Gastroesophageal sphincter (tissue), 4 donors: ENCODE measurements around the gene COL18A1. TPM values are rescaled to one million over a fixed set of nuclear protein-coding genes. Genes with fewer than 3 reads are reported as not detected.
"Not testable (repeated sequence)": the region's sequence is repeated elsewhere in the genome, so short reads cannot be mapped to it uniquely, and the experiment has no call there.

Source experiments
- ATAC-seq: fragments of 150-250 bp; one replicate; pipeline ENCODE4 v1.9.1; 2016; ENCODE audit warnings: mild to moderate bottlenecking, moderate library complexity
- H3K27ac ChIP-seq, 4 donors: fragments of 200-600 bp; sonication (generic) in 3 of 4; 1 replicate in 3 of 4; 2 replicates in 1 of 4; pipeline ENCODE4 v1.5.1; 2016 to 2019
- H3K27me3 ChIP-seq: fragments of 200-600 bp; sonication (generic); one replicate; pipeline ENCODE4 v1.5.1; 2019
- H3K36me3 ChIP-seq, 2 donors: fragments of 200-600 bp; sonication (generic); one replicate each; pipeline ENCODE4 v1.5.1; 2019; ENCODE audit warnings: control low read depth in 1 of 2
- H3K4me1 ChIP-seq, 3 donors: fragments of 200-600 bp; sonication (generic); 1 replicate in 2 of 3; 2 replicates in 1 of 3; pipeline ENCODE4 v1.5.1; 2016 to 2019; ENCODE audit warnings: control low read depth in 2 of 3
- H3K4me3 ChIP-seq, 2 donors: fragments of 200-600 bp; sonication (generic); one replicate each; pipeline ENCODE4 v1.5.1; 2019; ENCODE audit warnings: mild to moderate bottlenecking in 1 of 2, moderate library complexity in 1 of 2
- H3K9me3 ChIP-seq, 3 donors: fragments of 200-600 bp; sonication (generic); one replicate each; pipeline ENCODE4 v1.5.1; 2017 to 2019; ENCODE audit warnings: control low read depth in 2 of 3
- CTCF ChIP-seq, 4 experiments: fragments of 200-600 bp in 2 of 4; fragments of 450-650 bp in 2 of 4; sonication (generic) in 1 of 4; IDR thresholded peaks; one replicate each; pipeline ENCODE4 v1.5.1; 2017 to 2019; ENCODE audit warnings: antibody characterized with exemption in 4 of 4, mild to moderate bottlenecking in 2 of 4, moderate library complexity in 2 of 4
- EP300 ChIP-seq: sonication (generic); formaldehyde crosslinking; IDR thresholded peaks from one replicate; pipeline ENCODE4 v1.6.1; 2017; ENCODE audit warnings: antibody characterized with exemption, mild to moderate bottlenecking
- POLR2A ChIP-seq, 2 donors: fragments of 450-650 bp; IDR thresholded peaks; one replicate each; pipeline ENCODE4 v1.6.1; 2017; ENCODE audit warnings: antibody characterized with exemption in 2 of 2, mild to moderate bottlenecking in 2 of 2, moderate library complexity in 1 of 2
- POLR2AphosphoS5 ChIP-seq: sonication (generic); formaldehyde crosslinking; IDR thresholded peaks from one replicate; pipeline ENCODE4 v1.6.1; 2017; ENCODE audit warnings: antibody characterized with exemption
- WGBS, 2 donors: methylation state at CpG; one replicate each; pipeline ENCODE4 v1.1.5; 2018; ENCODE audit warnings: low coverage in 1 of 2; 5-methylcytosine and 5-hydroxymethylcytosine counted together
- small RNA-seq, 4 donors: library from RNA; depleted of rRNA; stranded (forward); fragments of <200 nt; gene quantifications; one replicate each; pipeline ENCODE3, GENCODE V24; 2016
- total RNA-seq, 4 donors: library from RNA; depleted of rRNA; stranded (reverse); fragments of >200 nt; gene quantifications; one replicate each; pipeline ENCODE4 v1.1.0, GENCODE V29; 2016

COL18A1 gene
- total RNA-seq, 4 donors from 2014 or later: 69.3 to 116 (median 78.4) TPM

- TF ChIP-seq CTCF (IDR thresholded peaks at IDR 0.05) (no peak), POLR2A (IDR thresholded peaks at IDR 0.05) (no peak), POLR2AphosphoS5 (no peak), EP300 (no peak)
- Histone ChIP-seq H3K27me3 (peaks cover 24% of the 10 kb centered on the region), H3K9me3 (no peaks in the 10 kb centered on the region), H3K4me1 (peaks cover 0 to 21% (median 0%) of the 10 kb centered on the region in 3 donors), H3K4me3 (no peak overlapping the region), H3K27ac (no peak overlapping the region), H3K36me3 (no peaks in the 10 kb centered on the region)
- WGBS, 2 donors: 68% methylated on average over 8 of the region's 30 CpGs; no CpG with 5 or more reads in 1 of the 2 donors
- no peak for ATAC-seq
Measured at GRCh38 chr21:45560106-45561021, 155.4 kb downstream of the COL18A1 start.

GRCh38 chr21:45561241-45561640 is 156.3 kb downstream of the COL18A1 start:
- 84 to 90% methylated on average over 2 to 5 of the region's 8 CpGs for WGBS, 2 donors
- H3K9me3 ChIP-seq, H3K27ac ChIP-seq, ATAC-seq, H3K36me3 ChIP-seq, H3K4me3 ChIP-seq: not testable (repeated sequence)
- peaks cover 0 to 12% (median 0%) of the 10 kb centered on the region in 3 donors for H3K4me1 ChIP-seq
- peaks cover 21% of the 10 kb centered on the region for H3K27me3 ChIP-seq

- TF ChIP-seq POLR2A (IDR thresholded peaks at IDR 0.05) (no peak), CTCF (IDR thresholded peaks at IDR 0.05) (no peak), EP300 (no peak), POLR2AphosphoS5 (no peak)
- H3K9me3 ChIP-seq: no peaks in the 10 kb centered on the region
- no peak for ATAC-seq
- H3K27me3 ChIP-seq: peaks cover 21% of the 10 kb centered on the region
- peak overlapping the region in 2 of 4 donors; percentile 30 to 71 for H3K27ac ChIP-seq
- peaks cover 0 to 10% (median 0%) of the 10 kb centered on the region in 3 donors for H3K4me1 ChIP-seq
- H3K36me3 ChIP-seq: no peaks in the 10 kb centered on the region
- H3K4me3 ChIP-seq: no peak overlapping the region
- WGBS, 2 donors: 45 to 68% methylated on average over 4 to 10 of the region's 10 CpGs
Measured at GRCh38 chr21:45562402-45562801, 157.4 kb downstream of the COL18A1 start.

- 27 to 43% methylated on average over 6 of the region's 6 CpGs for WGBS, 2 donors
- peak overlapping the region in 2 of 4 donors; percentile 30 to 71 for H3K27ac ChIP-seq
- TF ChIP-seq POLR2A (IDR thresholded peaks at IDR 0.05) (no peak), EP300 (no peak), CTCF (IDR thresholded peaks at IDR 0.05) (no peak), POLR2AphosphoS5 (no peak)
- no peak overlapping the region for H3K4me3 ChIP-seq
- no peaks in the 10 kb centered on the region for H3K36me3 ChIP-seq
- no peaks in the 10 kb centered on the region for H3K9me3 ChIP-seq
- H3K27me3 ChIP-seq: peaks cover 21% of the 10 kb centered on the region
- peaks cover 0 to 10% (median 0%) of the 10 kb centered on the region in 3 donors for H3K4me1 ChIP-seq
- no peak for ATAC-seq
Measured at GRCh38 chr21:45562965-45563364, 158.0 kb downstream of the COL18A1 start.

Small RNAs within 50 kb of the gene (small RNA-seq; reads per million reads assigned to genes)
- 0 to 0.36 (median 0) reads per million in 4 donors for gene MIR6815
- 0 reads per million in 4 donors for gene MTCO1P3

Other genes starting within 250 kb of the COL18A1 start
- 10 to 100 TPM; 17.6 to 31.1 (median 24.2) TPM for gene POFUT2, start 117.3 kb upstream of the COL18A1 start, total RNA-seq
- gene SLC19A1, start 137.3 kb downstream of the COL18A1 start, total RNA-seq: 1 to 10 TPM; 1.5 to 8.6 (median 5.3) TPM
- 10 to 100 TPM in 2 of 4 donors, 1 to 10 TPM in 2; 5.1 to 14.8 (median 10.4) TPM for gene PCBP3, start 238.6 kb downstream of the COL18A1 start, total RNA-seq